H1 (cell line): ENCODE data around the gene ZNF598. TPM values are rescaled to one million over a fixed set of nuclear protein-coding genes. Genes with fewer than 3 reads are reported as not detected.
A peak's percentile ranks its signal among the peaks of the same experiment; 100 is the strongest.

ENCODE experiments used
- CHD2 ChIP-seq: IDR thresholded peaks from 2 replicates; pipeline ENCODE4 v1.6.1; 2012; ENCODE audit warnings: low read length, improper control_type of control experiment
- CTCF ChIP-seq, 3 experiments: IDR thresholded peaks; 1 replicate in 2 of 3; 2 replicates in 1 of 3; pipeline versions ENCODE4 v1.5.1 to v1.6.1; 2011; ENCODE audit warnings: low read length in 3 of 3, mild to moderate bottlenecking in 3 of 3, inconsistent platforms in 2 of 3, low read depth in 1 of 3, moderate library complexity in 1 of 3; ENCODE audit not compliant: insufficient read depth in 1 of 3; ENCODE audit errors: control extremely low read depth in 1 of 3
- KDM1A ChIP-seq: fragments of 200-600, 300-600 bp; sonication (generic); IDR thresholded peaks from 2 replicates; pipeline ENCODE4 v1.7.1; 2016; ENCODE audit warnings: mild to moderate bottlenecking, low read length, borderline replicate concordance
- KDM4A ChIP-seq: IDR thresholded peaks from one replicate; pipeline ENCODE4 v1.7.1; 2012; ENCODE audit warnings: low read depth, mild to moderate bottlenecking, moderate library complexity, low read length, inconsistent platforms; ENCODE audit not compliant: severe bottlenecking
- MAX ChIP-seq: IDR thresholded peaks from 2 replicates; pipeline ENCODE4 v1.6.1; 2012; ENCODE audit warnings: inconsistent platforms
- PHF8 ChIP-seq: fragments of 200-600 bp; sonication (generic); conservative IDR thresholded peaks from 2 replicates; pipeline ENCODE4 v1.7.1; 2012; ENCODE audit warnings: low read depth, mild to moderate bottlenecking, inconsistent platforms, low read length, moderate library complexity
- SAP30 ChIP-seq: fragments of 300-600 bp; sonication (generic); IDR thresholded peaks from 2 replicates; pipeline ENCODE4 v1.7.1; 2012; ENCODE audit warnings: low read length, moderate library complexity, mild to moderate bottlenecking, inconsistent platforms; ENCODE audit not compliant: insufficient read depth, insufficient replicate concordance
- SIN3A ChIP-seq, 2 experiments: IDR thresholded peaks in 1 of 2; conservative IDR thresholded peaks in 1 of 2; 2 replicates each; pipeline ENCODE4 v1.6.1; 2011 to 2012; ENCODE audit warnings: low read length in 2 of 2, improper control_type of control experiment in 1 of 2, low read depth in 1 of 2, mild to moderate bottlenecking in 1 of 2
- SP1 ChIP-seq: IDR thresholded peaks from 2 replicates; pipeline ENCODE4 v1.6.1; 2011; ENCODE audit warnings: low read depth, low read length
- polyA plus RNA-seq, 7 experiments: library from polyadenylated mRNA; depleted of rRNA in 3 of 7; stranded (reverse) in 5 of 7; unstranded in 2 of 7; fragments of >200 nt in 5 of 7; fragments of 200-250 nt in 2 of 7; gene quantifications; 1 replicate in 5 of 7; 2 replicates in 1 of 7; 4 replicates in 1 of 7; pipeline versions ENCODE4 v1.2.1 to v1.2.3, GENCODE V29; 2011 to 2013; ENCODE audit warnings: missing spikeins in 2 of 7, mixed read lengths in 2 of 7
- total RNA-seq: library from RNA; stranded (reverse); fragmentation: NEBNext Ultra II Directional; extraction: Animal tissue kit (Norgen Biotek cat#: 25700); gene quantifications from 2 replicates; pipeline ENCODE4 v1.2.1, GENCODE V29; 2021

Gene ZNF598
- total and polyA plus RNA-seq, 2 of the 8 experiments (the other 6 are each of a cell fraction or from before 2014, with no cell fraction given): 29.3 to 47.6 TPM

- TF ChIP-seq PHF8 (no peak), KDM1A (no peak), SIN3A (conservative IDR thresholded peaks at IDR 0.05 in 1 of 2, IDR thresholded peaks at IDR 0.05 in 1 of 2; ENCODE audit: low read depth in 1 of 2, low read length in 2 of 2) (no peak), MAX (peak; percentile 62; the same call in 1 of the 2 replicates), SAP30 (no peak), CTCF (IDR thresholded peaks at IDR 0.05; ENCODE audit: control extremely low read depth in 1 of 3, insufficient read depth in 1 of 3, low read depth in 1 of 3, low read length in 3 of 3) (peak in 1 of 3 experiments; percentile 4; a peak in 1 of 4 replicates), CHD2 (no peak), SP1 (no peak), KDM4A (peak; percentile 2)
- TF ChIP-seq, all 59 proteins: peak for 6
Measured at GRCh38 chr16:2022723-2023091, 13.1 kb upstream of the ZNF598 start (continued).
